AG10803 (cell line): ENCODE data around the gene GRIP1.

Experiments
- DNase-seq: peaks from one replicate; pipeline ENCODE4 v3.0.0; 2010; ENCODE audit warnings: low read depth
- H3K4me3 ChIP-seq: 2 replicates; pipeline ENCODE4 v1.5.1; 2011; ENCODE audit warnings: mild to moderate bottlenecking, low read length, control low read depth
- CTCF ChIP-seq: conservative IDR thresholded peaks from 2 replicates; pipeline ENCODE4 v1.5.1; 2011; ENCODE audit warnings: mild to moderate bottlenecking, low read length, control low read depth, inconsistent platforms

GRIP1 gene

GRCh38 chr12:66707002-66707697 lies 28.3 kb upstream of the GRIP1 start:
- no peak for TF ChIP-seq CTCF
- no peak for DNase-seq
- H3K4me3 ChIP-seq = no peak overlapping the region

GRCh38 chr12:66699738-66700482 lies 21.0 kb upstream of the GRIP1 start:
- no peak for DNase-seq
- no peak for TF ChIP-seq CTCF
- no peak overlapping the region for H3K4me3 ChIP-seq

- no peak overlapping the region for H3K4me3 ChIP-seq
- TF ChIP-seq CTCF = no peak
- DNase-seq = no peak
Observed at GRCh38 chr12:66698558-66698957, 19.7 kb upstream of the GRIP1 start.

GRCh38 chr12:66697404-66697803 lies 18.5 kb upstream of the GRIP1 start:
- no peak for DNase-seq
- no peak for TF ChIP-seq CTCF
- no peak overlapping the region for H3K4me3 ChIP-seq

GRCh38 chr12:66694666-66695613 lies 16.1 kb upstream of the GRIP1 start:
- TF ChIP-seq CTCF = no peak
- DNase-seq = no peak
- H3K4me3 ChIP-seq = no peak overlapping the region

GRCh38 chr12:66693901-66694513 lies 15.1 kb upstream of the GRIP1 start:
- peak; percentile 76 for TF ChIP-seq CTCF
- H3K4me3 ChIP-seq = no peak overlapping the region
- DNase-seq = peak; percentile 77
